GM23338 (cell line): ENCODE measurements around the gene CCDC102A.

Source experiments
- CTCF ChIP-seq, 2 experiments: fragments of 200-600 bp in 1 of 2; sonication (generic) in 1 of 2; conservative IDR thresholded peaks; 2 replicates each; pipeline versions ENCODE4 v1.5.1 to v1.6.1; 2016 to 2017; ENCODE audit warnings: antibody characterized with exemption in 2 of 2, low read depth in 2 of 2, mild to moderate bottlenecking in 2 of 2, moderate library complexity in 1 of 2
- ETS1 ChIP-seq: IDR thresholded peaks from 2 replicates; pipeline ENCODE4 v1.6.1; 2016; ENCODE audit warnings: antibody characterized with exemption
- EZH2 ChIP-seq: fragments of 200-600 bp; sonication (generic); IDR thresholded peaks from one replicate; pipeline ENCODE4 v1.8.0; 2017; ENCODE audit warnings: antibody characterized with exemption, mild to moderate bottlenecking, low read depth; ENCODE audit not compliant: unreplicated experiment
- EZH2phosphoT487 ChIP-seq: fragments of 200-600 bp; sonication (generic); IDR thresholded peaks from one replicate; pipeline ENCODE4 v1.8.1; 2018; ENCODE audit warnings: antibody characterized with exemption; ENCODE audit not compliant: unreplicated experiment
- JUNB ChIP-seq: IDR thresholded peaks from one replicate; pipeline ENCODE4 v1.6.1; 2016; ENCODE audit warnings: antibody characterized with exemption; ENCODE audit not compliant: unreplicated experiment
- NANOG ChIP-seq: IDR thresholded peaks from 2 replicates; pipeline ENCODE4 v1.6.1; 2016; ENCODE audit warnings: antibody characterized with exemption, borderline replicate concordance
- POLR2AphosphoS5 ChIP-seq: IDR thresholded peaks from 2 replicates; pipeline ENCODE4 v1.6.1; 2016; ENCODE audit warnings: antibody characterized with exemption, low read depth
- STAT1 ChIP-seq: IDR thresholded peaks from one replicate; pipeline ENCODE4 v1.6.1; 2016; ENCODE audit warnings: antibody characterized with exemption; ENCODE audit not compliant: unreplicated experiment
- ZNF114 ChIP-seq: fragments of 250-450 bp; sonication (Bioruptor Pico); IDR thresholded peaks from 2 replicates; pipeline ENCODE4 v1.5.0; 2020; ENCODE audit warnings: mild to moderate bottlenecking, moderate library complexity
- TF ChIP-seq, protein P1 (sequence below): IDR thresholded peaks from one replicate; pipeline ENCODE4 v1.6.1; 2018; ENCODE audit warnings: antibody characterized with exemption; ENCODE audit not compliant: unreplicated experiment

DNA sequence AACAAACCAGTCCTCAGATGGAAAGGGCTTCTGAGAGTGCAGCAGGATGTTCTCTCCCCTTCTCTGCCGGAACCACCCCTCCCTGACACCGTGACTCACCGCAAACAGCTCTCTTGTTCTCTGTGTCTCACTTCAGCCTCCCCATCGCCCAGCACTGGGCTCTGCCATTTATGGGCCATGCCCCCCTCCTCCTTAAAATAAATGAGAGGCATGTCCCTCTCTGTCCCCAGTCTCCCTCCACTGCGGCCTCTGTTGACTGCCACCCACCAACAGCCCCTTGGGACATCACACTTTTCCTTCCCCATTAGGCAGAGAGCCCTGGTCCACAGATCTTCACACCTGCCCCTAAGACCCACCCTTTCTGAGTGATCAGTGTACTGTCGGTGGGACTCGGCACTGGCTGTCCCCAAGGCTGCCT is 6.3 kb downstream of the CCDC102A start:
- TF ChIP-seq POLR2AphosphoS5 (no peak), CTCF (conservative IDR thresholded peaks at IDR 0.05; ENCODE audit: low read depth in 2 of 2) (no peak), ZNF114 (CRISPR knock-in tag) (no peak), EZH2phosphoT487 (no peak), ETS1 (no peak), NANOG (no peak), EZH2 (no peak), JUNB (no peak), STAT1 (no peak)
- TF ChIP-seq, protein P1, sequence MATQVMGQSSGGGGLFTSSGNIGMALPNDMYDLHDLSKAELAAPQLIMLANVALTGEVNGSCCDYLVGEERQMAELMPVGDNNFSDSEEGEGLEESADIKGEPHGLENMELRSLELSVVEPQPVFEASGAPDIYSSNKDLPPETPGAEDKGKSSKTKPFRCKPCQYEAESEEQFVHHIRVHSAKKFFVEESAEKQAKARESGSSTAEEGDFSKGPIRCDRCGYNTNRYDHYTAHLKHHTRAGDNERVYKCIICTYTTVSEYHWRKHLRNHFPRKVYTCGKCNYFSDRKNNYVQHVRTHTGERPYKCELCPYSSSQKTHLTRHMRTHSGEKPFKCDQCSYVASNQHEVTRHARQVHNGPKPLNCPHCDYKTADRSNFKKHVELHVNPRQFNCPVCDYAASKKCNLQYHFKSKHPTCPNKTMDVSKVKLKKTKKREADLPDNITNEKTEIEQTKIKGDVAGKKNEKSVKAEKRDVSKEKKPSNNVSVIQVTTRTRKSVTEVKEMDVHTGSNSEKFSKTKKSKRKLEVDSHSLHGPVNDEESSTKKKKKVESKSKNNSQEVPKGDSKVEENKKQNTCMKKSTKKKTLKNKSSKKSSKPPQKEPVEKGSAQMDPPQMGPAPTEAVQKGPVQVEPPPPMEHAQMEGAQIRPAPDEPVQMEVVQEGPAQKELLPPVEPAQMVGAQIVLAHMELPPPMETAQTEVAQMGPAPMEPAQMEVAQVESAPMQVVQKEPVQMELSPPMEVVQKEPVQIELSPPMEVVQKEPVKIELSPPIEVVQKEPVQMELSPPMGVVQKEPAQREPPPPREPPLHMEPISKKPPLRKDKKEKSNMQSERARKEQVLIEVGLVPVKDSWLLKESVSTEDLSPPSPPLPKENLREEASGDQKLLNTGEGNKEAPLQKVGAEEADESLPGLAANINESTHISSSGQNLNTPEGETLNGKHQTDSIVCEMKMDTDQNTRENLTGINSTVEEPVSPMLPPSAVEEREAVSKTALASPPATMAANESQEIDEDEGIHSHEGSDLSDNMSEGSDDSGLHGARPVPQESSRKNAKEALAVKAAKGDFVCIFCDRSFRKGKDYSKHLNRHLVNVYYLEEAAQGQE = no peak
